Measurements from ENCODE around the gene KCNH2. TPM values are rescaled to one million over a fixed set of nuclear protein-coding genes. Genes with fewer than 3 reads are reported as not detected.

The KCNH2 gene
- total and polyA plus RNA-seq, 4 donors = 0.23 to 2.4 (median 0.64) TPM

GRCh38 chr7:150935149-150935548, 43.0 kb downstream of the KCNH2 start:
- H3K27me3 ChIP-seq (ENCODE audit: control insufficient read depth in 1 of 2, insufficient read depth in 2 of 2, low read length in 1 of 2) = no peaks in the 10 kb centered on the region
- no peaks in the 10 kb centered on the region for H3K4me1 ChIP-seq (ENCODE audit: control insufficient read depth in 1 of 2, insufficient read depth in 2 of 2, low read length in 2 of 2)
- WGBS, 2 donors = 88 to 91% methylated on average over 4 of the region's 4 CpGs
- intact Hi-C loops (cut with DNase I) = no loop called here
- H3K4me3 ChIP-seq (ENCODE audit: low read length in 2 of 2) = no peak overlapping the region
- H3K9me3 ChIP-seq (ENCODE audit: control insufficient read depth, low read length) = no peaks in the 10 kb centered on the region
- ATAC-seq (ENCODE audit: low FRiP score) (no peak), DNase-seq (no peak)
- no peaks in the 10 kb centered on the region for H3K36me3 ChIP-seq (ENCODE audit: control insufficient read depth in 1 of 2, insufficient read depth in 2 of 2, low read length in 1 of 2)
- H3K27ac ChIP-seq (ENCODE audit: low read depth in 1 of 2, low read length in 2 of 2) = no peak overlapping the region

- Histone ChIP-seq H3K27me3 (ENCODE audit: control insufficient read depth in 1 of 2, insufficient read depth in 2 of 2, low read length in 1 of 2) (no peaks in the 10 kb centered on the region), H3K27ac (ENCODE audit: low read depth in 1 of 2, low read length in 2 of 2) (no peak overlapping the region), H3K4me1 (ENCODE audit: control insufficient read depth in 1 of 2, insufficient read depth in 2 of 2, low read length in 2 of 2) (no peaks in the 10 kb centered on the region), H3K4me3 (ENCODE audit: low read length in 2 of 2) (no peak overlapping the region), H3K36me3 (ENCODE audit: control insufficient read depth in 1 of 2, insufficient read depth in 2 of 2, low read length in 1 of 2) (no peaks in the 10 kb centered on the region), H3K9me3 (ENCODE audit: control insufficient read depth, low read length) (no peaks in the 10 kb centered on the region)
- ATAC-seq (ENCODE audit: low FRiP score) = no peak
- intact Hi-C loops (cut with DNase I) = no loop called here
- DNase-seq = no peak
- whole genome bisulfite sequencing, 2 donors = 95 to 99% methylated on average over 6 of the region's 6 CpGs
Observed at GRCh38 chr7:150934045-150934766, 43.9 kb downstream of the KCNH2 start.

- Histone ChIP-seq H3K36me3 (ENCODE audit: control insufficient read depth in 1 of 2, insufficient read depth in 2 of 2, low read length in 1 of 2) (no peaks in the 10 kb centered on the region), H3K27me3 (ENCODE audit: control insufficient read depth in 1 of 2, insufficient read depth in 2 of 2, low read length in 1 of 2) (no peaks in the 10 kb centered on the region), H3K4me3 (ENCODE audit: low read length in 2 of 2) (no peak overlapping the region), H3K9me3 (ENCODE audit: control insufficient read depth, low read length) (no peaks in the 10 kb centered on the region), H3K4me1 (ENCODE audit: control insufficient read depth in 1 of 2, insufficient read depth in 2 of 2, low read length in 2 of 2) (no peaks in the 10 kb centered on the region), H3K27ac (ENCODE audit: low read depth in 1 of 2, low read length in 2 of 2) (no peak overlapping the region)
- WGBS, 2 donors = 61 to 62% methylated on average over 7 of the region's 7 CpGs
- intact Hi-C loops (cut with DNase I) = no loop called here
- no peak for ATAC-seq (ENCODE audit: low FRiP score)
- DNase-seq = no peak
Observed at GRCh38 chr7:150931199-150931869, 46.8 kb downstream of the KCNH2 start.

- no peaks in the 10 kb centered on the region for H3K4me1 ChIP-seq (ENCODE audit: control insufficient read depth in 1 of 2, insufficient read depth in 2 of 2, low read length in 2 of 2)
- no peak for ATAC-seq (ENCODE audit: low FRiP score)
- intact Hi-C loops (cut with DNase I) = no loop called here
- no peak overlapping the region for H3K4me3 ChIP-seq (ENCODE audit: low read length in 2 of 2)
- H3K9me3 ChIP-seq (ENCODE audit: control insufficient read depth, low read length) = no peaks in the 10 kb centered on the region
- DNase-seq = no peak
- no peaks in the 10 kb centered on the region for H3K27me3 ChIP-seq (ENCODE audit: control insufficient read depth in 1 of 2, insufficient read depth in 2 of 2, low read length in 1 of 2)
- H3K27ac ChIP-seq (ENCODE audit: low read depth in 1 of 2, low read length in 2 of 2) = no peak overlapping the region
- WGBS, 2 donors = 82 to 86% methylated on average over 3 of the region's 3 CpGs
- no peaks in the 10 kb centered on the region for H3K36me3 ChIP-seq (ENCODE audit: control insufficient read depth in 1 of 2, insufficient read depth in 2 of 2, low read length in 1 of 2)
Observed at GRCh38 chr7:150928541-150928940, 49.6 kb downstream of the KCNH2 start.

GRCh38 chr7:150927956-150928344, 50.2 kb downstream of the KCNH2 start:
- H3K9me3 ChIP-seq (ENCODE audit: control insufficient read depth, low read length) = no peaks in the 10 kb centered on the region
- H3K4me3 ChIP-seq (ENCODE audit: low read length in 2 of 2) = no peak overlapping the region
- H3K27me3 ChIP-seq (ENCODE audit: control insufficient read depth in 1 of 2, insufficient read depth in 2 of 2, low read length in 1 of 2) = no peaks in the 10 kb centered on the region
- WGBS, 2 donors = 48 to 62% methylated on average over 4 of the region's 4 CpGs
- no peaks in the 10 kb centered on the region for H3K4me1 ChIP-seq (ENCODE audit: control insufficient read depth in 1 of 2, insufficient read depth in 2 of 2, low read length in 2 of 2)
- no peaks in the 10 kb centered on the region for H3K36me3 ChIP-seq (ENCODE audit: control insufficient read depth in 1 of 2, insufficient read depth in 2 of 2, low read length in 1 of 2)
- ATAC-seq (ENCODE audit: low FRiP score) = no peak
- intact Hi-C loops (cut with DNase I) = no loop called here
- H3K27ac ChIP-seq (ENCODE audit: low read depth in 1 of 2, low read length in 2 of 2) = no peak overlapping the region
- no peak for DNase-seq

- no peaks in the 10 kb centered on the region for H3K9me3 ChIP-seq (ENCODE audit: control insufficient read depth, low read length)
- H3K27ac ChIP-seq (ENCODE audit: low read depth in 1 of 2, low read length in 2 of 2) = no peak overlapping the region
- ATAC-seq (ENCODE audit: low FRiP score) = no peak
- H3K4me3 ChIP-seq (ENCODE audit: low read length in 2 of 2) = no peak overlapping the region
- no peaks in the 10 kb centered on the region for H3K4me1 ChIP-seq (ENCODE audit: control insufficient read depth in 1 of 2, insufficient read depth in 2 of 2, low read length in 2 of 2)
- no peaks in the 10 kb centered on the region for H3K27me3 ChIP-seq (ENCODE audit: control insufficient read depth in 1 of 2, insufficient read depth in 2 of 2, low read length in 1 of 2)
- DNase-seq = no peak
- intact Hi-C loops (cut with DNase I) = no loop called here
- H3K36me3 ChIP-seq (ENCODE audit: control insufficient read depth in 1 of 2, insufficient read depth in 2 of 2, low read length in 1 of 2) = no peaks in the 10 kb centered on the region
- WGBS, 2 donors = 72 to 73% methylated on average over 6 of the region's 6 CpGs
Observed at GRCh38 chr7:150927157-150927955, 50.8 kb downstream of the KCNH2 start.

GRCh38 chr7:150926066-150926465, 52.1 kb downstream of the KCNH2 start:
- 84 to 88% methylated on average over 7 of the region's 7 CpGs for WGBS, 2 donors
- ATAC-seq (ENCODE audit: low FRiP score) (no peak), DNase-seq (no peak)
- Histone ChIP-seq H3K4me3 (ENCODE audit: low read length in 2 of 2) (no peak overlapping the region), H3K27me3 (ENCODE audit: control insufficient read depth in 1 of 2, insufficient read depth in 2 of 2, low read length in 1 of 2) (no peaks in the 10 kb centered on the region), H3K36me3 (ENCODE audit: control insufficient read depth in 1 of 2, insufficient read depth in 2 of 2, low read length in 1 of 2) (no peaks in the 10 kb centered on the region), H3K4me1 (ENCODE audit: control insufficient read depth in 1 of 2, insufficient read depth in 2 of 2, low read length in 2 of 2) (no peaks in the 10 kb centered on the region), H3K27ac (ENCODE audit: low read depth in 1 of 2, low read length in 2 of 2) (no peak overlapping the region), H3K9me3 (ENCODE audit: control insufficient read depth, low read length) (no peaks in the 10 kb centered on the region)
- intact Hi-C loops (cut with DNase I) = no loop called here

GRCh38 chr7:150924369-150924781, 53.7 kb downstream of the KCNH2 start:
- 83 to 84% methylated on average over 10 of the region's 10 CpGs for whole genome bisulfite sequencing, 2 donors
- no peaks in the 10 kb centered on the region for H3K27me3 ChIP-seq (ENCODE audit: control insufficient read depth in 1 of 2, insufficient read depth in 2 of 2, low read length in 1 of 2)
- H3K36me3 ChIP-seq (ENCODE audit: control insufficient read depth in 1 of 2, insufficient read depth in 2 of 2, low read length in 1 of 2) = no peaks in the 10 kb centered on the region
- no peak overlapping the region for H3K27ac ChIP-seq (ENCODE audit: low read depth in 1 of 2, low read length in 2 of 2)
- intact Hi-C loops (cut with DNase I) = no loop called here
- H3K4me3 ChIP-seq (ENCODE audit: low read length in 2 of 2) = no peak overlapping the region
- no peaks in the 10 kb centered on the region for H3K9me3 ChIP-seq (ENCODE audit: control insufficient read depth, low read length)
- DNase-seq = no peak
- no peaks in the 10 kb centered on the region for H3K4me1 ChIP-seq (ENCODE audit: control insufficient read depth in 1 of 2, insufficient read depth in 2 of 2, low read length in 2 of 2)
- no peak for ATAC-seq (ENCODE audit: low FRiP score)
